Activated CD8-positive, alpha-beta memory T cell treated with anti-CD3 and anti-CD28 coated beads, Interleukin-2, amount 10 ng/mL, durations not matched to agents 7 days and 5 days (primary cell): Measurements from ENCODE around the gene C1orf210. TPM values are rescaled to one million over a fixed set of nuclear protein-coding genes. Genes with fewer than 3 reads are reported as not detected.

Experiments
- ATAC-seq: fragments of 150-1000 bp; cut with Tn5 transposase; one replicate; pipeline ENCODE4 v1.10.0; 2021; ENCODE audit warnings: moderate library complexity
- CTCF ChIA-PET: fragments of 350-600 bp; sonication (Branson Sonifier 250); formaldehyde crosslinking; loops from one replicate; lab custom pipeline; 2021; ENCODE audit warnings: antibody characterized with exemption; lab: Charles Lee
- DNase-seq: peaks from one replicate; pipeline ENCODE4 v3.0.0-alpha.2; 2020
- H3K27ac Mint-ChIP-seq: one replicate; pipeline ENCODE4 v1.8.0; 2021; ENCODE audit warnings: mild to moderate bottlenecking, mixed read lengths
- H3K27me3 Mint-ChIP-seq: one replicate; pipeline ENCODE4 v1.8.0; 2021; ENCODE audit warnings: mixed read lengths
- H3K36me3 Mint-ChIP-seq: one replicate; pipeline ENCODE4 v1.8.0; 2021; ENCODE audit warnings: mild to moderate bottlenecking, mixed read lengths
- H3K4me1 Mint-ChIP-seq: one replicate; pipeline ENCODE4 v1.8.0; 2021; ENCODE audit warnings: mixed read lengths
- H3K4me3 Mint-ChIP-seq: one replicate; pipeline ENCODE4 v1.8.0; 2021; ENCODE audit warnings: mild to moderate bottlenecking, moderate library complexity, mixed read lengths
- H3K9me3 Mint-ChIP-seq: one replicate; pipeline ENCODE4 v1.8.0; 2022; ENCODE audit warnings: low read depth, mixed read lengths
- total RNA-seq, 2 experiments: library from RNA; stranded (reverse); gene quantifications; one replicate each; pipeline ENCODE4 v1.2.3, GENCODE V29; 2021

Gene C1orf210
- total RNA-seq, 2 experiments from 2014 or later = not detected

- no peak for ATAC-seq
- no peak for DNase-seq
- H3K9me3 Mint-ChIP-seq = no peaks in the 10 kb centered on the region
- CTCF ChIA-PET = interaction anchor here (0.9 kb wide), 1 partner anchor 120 kb away, joined by 3 read pairs; no protein-coding TSS in a partner anchor
- H3K4me1 Mint-ChIP-seq = peaks cover 20% of the 10 kb centered on the region
- no peaks in the 10 kb centered on the region for H3K36me3 Mint-ChIP-seq
- no peak overlapping the region for H3K27ac Mint-ChIP-seq
- no peak overlapping the region for H3K4me3 Mint-ChIP-seq
- no peaks in the 10 kb centered on the region for H3K27me3 Mint-ChIP-seq
These were observed 9.4 kb upstream of the C1orf210 start for GRCh38 chr1:43294761-43295160.

DNA sequence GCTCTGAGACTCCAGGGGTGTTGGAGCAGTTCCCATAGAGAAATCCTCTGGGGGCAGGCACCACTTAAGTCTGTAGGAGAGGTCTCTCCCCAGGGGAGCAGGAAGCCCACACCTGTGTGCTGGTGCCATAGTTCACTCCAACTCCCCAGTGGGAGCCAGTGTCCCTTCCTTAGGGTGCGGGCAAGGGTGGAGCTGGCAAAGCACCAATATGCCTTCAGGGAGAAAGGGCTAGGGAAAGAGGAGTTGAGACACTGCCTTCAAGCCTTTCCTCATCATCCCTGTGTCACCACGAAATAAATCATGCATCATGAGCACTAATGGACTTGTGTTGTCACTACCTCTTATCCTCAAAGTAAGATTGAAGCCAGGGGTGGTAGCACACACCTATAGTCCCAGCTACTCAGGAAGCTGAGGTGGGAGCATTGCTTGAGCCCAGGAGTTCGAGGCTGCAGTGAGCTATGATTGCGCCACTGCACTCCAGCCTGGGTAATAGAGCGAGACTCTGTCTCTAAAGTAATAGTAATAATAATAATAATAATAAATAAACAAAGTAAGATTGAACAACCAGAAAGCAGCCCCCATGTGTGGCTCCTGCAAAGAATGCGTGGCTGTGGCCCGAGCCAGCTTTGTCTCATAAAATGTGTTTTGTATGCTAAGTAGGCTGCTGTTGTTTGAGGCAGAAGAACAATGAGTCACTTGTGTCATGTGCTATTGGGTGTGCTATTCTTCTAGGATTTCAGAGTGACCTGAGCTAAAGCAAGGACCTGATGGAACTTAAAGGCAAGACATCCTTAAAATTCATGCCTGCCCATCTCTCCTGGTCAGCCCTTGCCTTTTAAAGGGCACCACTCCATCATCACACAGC lies 8.7 kb upstream of the C1orf210 start:
- H3K36me3 Mint-ChIP-seq = no peaks in the 10 kb centered on the region
- H3K27me3 Mint-ChIP-seq = no peaks in the 10 kb centered on the region
- no peak for ATAC-seq
- peaks cover 20% of the 10 kb centered on the region for H3K4me1 Mint-ChIP-seq
- no peak overlapping the region for H3K27ac Mint-ChIP-seq
- CTCF ChIA-PET = no interaction called here
- H3K9me3 Mint-ChIP-seq = no peaks in the 10 kb centered on the region
- H3K4me3 Mint-ChIP-seq = no peak overlapping the region
- DNase-seq = no peak

- no peak overlapping the region for H3K27ac Mint-ChIP-seq
- no peaks in the 10 kb centered on the region for H3K9me3 Mint-ChIP-seq
- H3K4me1 Mint-ChIP-seq = peaks cover 20% of the 10 kb centered on the region
- H3K36me3 Mint-ChIP-seq = no peaks in the 10 kb centered on the region
- no peak for DNase-seq
- ATAC-seq = no peak
- H3K27me3 Mint-ChIP-seq = no peaks in the 10 kb centered on the region
- CTCF ChIA-PET = no interaction called here
- no peak overlapping the region for H3K4me3 Mint-ChIP-seq
These were observed 7.8 kb upstream of the C1orf210 start for GRCh38 chr1:43293176-43293575.

- H3K36me3 Mint-ChIP-seq = no peaks in the 10 kb centered on the region
- CTCF ChIA-PET = interaction anchor here (1.5 kb wide), 1 partner anchor 18 kb away, joined by 3 read pairs; no protein-coding TSS in a partner anchor
- H3K27ac Mint-ChIP-seq = no peak overlapping the region
- no peak overlapping the region for H3K4me3 Mint-ChIP-seq
- ATAC-seq (no peak), DNase-seq (no peak)
- peaks cover 4% of the 10 kb centered on the region for H3K27me3 Mint-ChIP-seq
- no peaks in the 10 kb centered on the region for H3K9me3 Mint-ChIP-seq
- H3K4me1 Mint-ChIP-seq = peaks cover 20% of the 10 kb centered on the region
These were observed 7.3 kb upstream of the C1orf210 start for GRCh38 chr1:43292679-43293078.

DNA sequence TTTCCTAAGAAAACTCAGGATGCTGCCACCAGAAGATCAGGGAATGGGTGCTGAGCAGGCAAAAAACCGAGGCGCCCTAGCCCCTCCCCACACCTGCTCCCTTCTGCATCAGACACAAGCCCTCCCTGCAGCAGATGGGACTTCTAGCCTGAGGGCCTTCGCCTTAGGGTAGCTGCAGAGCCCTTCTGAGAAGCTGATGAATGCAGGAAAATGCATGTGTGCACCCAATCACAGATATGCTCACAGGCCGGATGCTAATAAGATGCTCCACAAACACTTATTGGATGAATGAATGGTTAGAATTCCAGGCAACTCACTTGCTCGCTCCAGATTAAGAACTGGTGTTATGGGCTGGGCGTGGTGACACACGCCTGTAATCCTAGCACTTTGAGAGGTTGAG lies 6.8 kb upstream of the C1orf210 start:
- H3K4me3 Mint-ChIP-seq = no peak overlapping the region
- ATAC-seq (no peak), DNase-seq (no peak)
- no peaks in the 10 kb centered on the region for H3K9me3 Mint-ChIP-seq
- peaks cover 7% of the 10 kb centered on the region for H3K27me3 Mint-ChIP-seq
- H3K27ac Mint-ChIP-seq = no peak overlapping the region
- peaks cover 20% of the 10 kb centered on the region for H3K4me1 Mint-ChIP-seq
- H3K36me3 Mint-ChIP-seq = no peaks in the 10 kb centered on the region
- CTCF ChIA-PET = interaction anchor here (1.5 kb wide), 1 partner anchor 18 kb away, joined by 3 read pairs; no protein-coding TSS in a partner anchor

GRCh38 chr1:43288785-43289706 lies 3.7 kb upstream of the C1orf210 start:
- Mint-ChIP-seq H3K4me1 (no peaks in the 10 kb centered on the region), H3K27ac (no peak overlapping the region), H3K9me3 (no peaks in the 10 kb centered on the region), H3K27me3 (peaks cover 10% of the 10 kb centered on the region), H3K36me3 (no peaks in the 10 kb centered on the region), H3K4me3 (no peak overlapping the region)
- DNase-seq (no peak), ATAC-seq (no peak)
- CTCF ChIA-PET = no interaction called here

- H3K4me3 Mint-ChIP-seq = no peak overlapping the region
- no peaks in the 10 kb centered on the region for H3K9me3 Mint-ChIP-seq
- H3K4me1 Mint-ChIP-seq = no peaks in the 10 kb centered on the region
- CTCF ChIA-PET = no interaction called here
- H3K27ac Mint-ChIP-seq = no peak overlapping the region
- H3K36me3 Mint-ChIP-seq = no peaks in the 10 kb centered on the region
- H3K27me3 Mint-ChIP-seq = peaks cover 10% of the 10 kb centered on the region
- ATAC-seq = no peak
- no peak for DNase-seq
These were observed 2.8 kb upstream of the C1orf210 start for GRCh38 chr1:43288058-43288784.

- ATAC-seq (no peak), DNase-seq (no peak)
- Mint-ChIP-seq H3K27me3 (peaks cover 10% of the 10 kb centered on the region), H3K9me3 (no peaks in the 10 kb centered on the region), H3K27ac (no peak overlapping the region), H3K36me3 (no peaks in the 10 kb centered on the region), H3K4me1 (no peaks in the 10 kb centered on the region), H3K4me3 (no peak overlapping the region)
- CTCF ChIA-PET = no interaction called here
These were observed 1.2 kb upstream of the C1orf210 start for GRCh38 chr1:43286533-43286932.

DNA sequence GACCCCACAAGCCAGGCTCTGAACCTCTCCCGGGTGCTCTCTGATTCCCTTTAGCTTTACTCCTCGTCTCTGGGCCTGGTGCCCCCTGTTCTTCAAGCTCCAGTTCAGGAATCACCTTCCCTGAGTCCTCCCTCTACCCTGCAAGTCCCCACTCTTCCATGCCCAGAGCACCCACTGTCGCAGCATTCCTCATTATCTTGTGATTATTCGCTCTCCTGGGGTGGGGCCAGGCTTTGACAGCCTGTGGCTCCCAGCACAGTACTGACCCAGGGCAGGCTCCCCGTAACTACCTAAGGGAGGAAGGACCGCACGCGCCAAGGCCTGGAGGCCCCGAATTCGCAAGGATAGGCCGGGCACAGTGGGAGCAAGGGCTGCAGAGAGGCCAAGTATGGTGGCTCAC lies 734 bp upstream of the C1orf210 start:
- H3K9me3 Mint-ChIP-seq = no peaks in the 10 kb centered on the region
- H3K36me3 Mint-ChIP-seq = no peaks in the 10 kb centered on the region

DNA sequence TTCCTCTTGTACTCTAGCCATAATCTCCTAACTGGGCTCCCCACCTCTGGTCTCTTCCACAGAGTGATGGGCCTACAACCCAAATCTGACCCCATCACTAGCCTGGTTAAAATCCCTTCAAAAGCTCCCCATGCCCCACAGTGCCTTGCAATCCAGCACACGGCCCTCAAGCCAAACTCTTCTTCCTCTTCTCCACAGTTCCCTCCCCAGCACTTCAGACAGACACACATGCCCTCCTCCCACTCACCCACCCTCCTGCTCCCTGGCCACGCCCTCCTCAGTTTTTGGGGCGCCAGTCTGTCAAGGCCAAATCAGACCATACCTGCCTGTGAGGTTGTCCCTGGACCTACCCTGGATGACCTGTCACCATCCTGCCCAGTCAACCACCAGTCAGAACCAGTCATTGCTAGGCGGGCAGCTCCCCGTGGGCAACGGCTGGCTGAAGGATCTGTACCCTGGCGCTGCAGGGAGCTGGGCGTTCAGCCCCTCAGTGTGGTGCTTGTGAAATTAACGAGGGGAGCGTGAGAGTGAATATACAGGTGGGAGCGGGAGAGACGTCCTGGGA lies 753 bp downstream of the C1orf210 start:
- Mint-ChIP-seq H3K36me3 (no peaks in the 10 kb centered on the region), H3K4me3 (no peak overlapping the region), H3K4me1 (no peaks in the 10 kb centered on the region), H3K9me3 (no peaks in the 10 kb centered on the region), H3K27ac (no peak overlapping the region), H3K27me3 (peaks cover 14% of the 10 kb centered on the region)
- ATAC-seq = no peak
- DNase-seq = no peak
- CTCF ChIA-PET = interaction anchor here (1.7 kb wide), 1 partner anchor 11 kb away, joined by 3 read pairs; no protein-coding TSS in a partner anchor

More for the DNA sequence above, 734 bp upstream of the C1orf210 start:
- Mint-ChIP-seq H3K4me3 (no peak overlapping the region), H3K27ac (no peak overlapping the region), H3K27me3 (peaks cover 10% of the 10 kb centered on the region), H3K4me1 (no peaks in the 10 kb centered on the region)
- no peak for DNase-seq
- CTCF ChIA-PET = no interaction called here
- no peak for ATAC-seq

DNA sequence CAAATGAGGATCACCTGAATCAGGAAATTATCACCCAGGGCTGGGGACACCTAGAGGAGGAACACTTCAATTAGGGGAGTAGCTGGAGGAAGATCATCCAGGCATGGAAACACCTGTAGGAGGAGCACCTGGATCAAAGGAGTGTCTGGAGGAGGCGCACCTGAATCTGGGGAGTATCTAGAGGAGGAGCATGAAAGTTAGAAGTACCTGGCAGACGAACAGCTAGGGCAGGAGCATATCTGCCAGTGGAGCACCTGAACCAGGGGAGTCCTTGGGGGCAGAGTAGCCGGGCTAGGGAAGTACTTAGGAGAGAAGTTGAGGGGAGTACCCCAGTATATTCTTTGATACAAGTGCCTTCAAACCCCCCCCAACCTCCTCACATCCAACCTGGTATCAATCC lies 1.3 kb downstream of the C1orf210 start:
- DNase-seq (no peak), ATAC-seq (no peak)
- CTCF ChIA-PET = interaction anchor here (1.7 kb wide), 1 partner anchor 12 kb away, joined by 3 read pairs; no protein-coding TSS in a partner anchor
- H3K27me3 Mint-ChIP-seq = peaks cover 14% of the 10 kb centered on the region
- no peaks in the 10 kb centered on the region for H3K4me1 Mint-ChIP-seq
- no peak overlapping the region for H3K27ac Mint-ChIP-seq
- H3K9me3 Mint-ChIP-seq = no peaks in the 10 kb centered on the region
- H3K4me3 Mint-ChIP-seq = no peak overlapping the region
- H3K36me3 Mint-ChIP-seq = no peaks in the 10 kb centered on the region

DNA sequence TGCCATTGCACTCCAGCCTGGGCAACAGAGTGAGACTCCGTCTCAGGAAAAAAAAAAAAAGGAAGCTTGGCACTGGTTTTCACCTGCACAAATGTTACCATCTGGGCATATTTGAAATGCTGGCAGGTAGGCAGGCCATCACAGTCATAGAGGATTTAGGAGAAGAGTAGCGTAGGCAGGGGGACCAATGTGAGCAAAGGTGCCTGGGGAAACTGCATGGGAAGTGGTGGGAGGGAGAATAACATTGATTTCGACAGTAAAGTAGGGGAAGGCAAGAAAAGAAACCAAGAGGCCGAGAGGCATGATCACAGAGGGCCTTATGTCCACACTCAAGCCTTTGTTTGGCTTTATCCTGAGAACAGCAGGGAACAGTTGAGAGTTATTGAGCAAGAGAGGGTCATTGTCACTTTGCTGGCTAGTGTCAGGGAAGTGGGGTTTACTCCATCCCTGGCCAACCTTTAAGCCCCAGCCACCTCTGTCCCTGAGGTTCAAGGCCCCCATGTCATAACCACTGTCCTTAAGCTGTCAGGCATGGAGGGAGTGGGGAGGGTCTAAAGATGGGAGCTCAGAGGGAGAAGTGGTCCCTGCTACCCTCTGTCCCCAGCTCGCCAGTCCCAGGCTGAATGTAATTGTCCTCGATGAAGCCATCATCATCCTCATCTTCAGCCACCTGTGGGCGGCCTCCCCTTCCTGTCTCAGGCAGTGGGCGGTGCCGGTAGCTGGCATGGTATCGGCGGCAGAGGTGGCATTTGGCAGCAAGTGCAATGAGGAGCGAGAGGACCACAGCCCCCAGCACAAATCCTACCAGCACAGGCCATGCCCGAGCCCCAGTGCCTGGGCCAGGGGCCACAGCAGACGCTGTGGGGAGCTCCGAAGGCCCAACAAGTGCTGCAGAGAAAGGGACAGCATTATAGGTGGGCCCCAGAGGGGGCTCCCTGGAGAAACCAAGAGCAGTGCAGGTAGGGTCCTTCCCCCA lies 2.9 kb downstream of the C1orf210 start:
- no peak overlapping the region for H3K4me3 Mint-ChIP-seq
- DNase-seq (no peak), ATAC-seq (no peak)
- H3K4me1 Mint-ChIP-seq = no peaks in the 10 kb centered on the region
- H3K27me3 Mint-ChIP-seq = peaks cover 11% of the 10 kb centered on the region
- H3K9me3 Mint-ChIP-seq = no peaks in the 10 kb centered on the region
- no peaks in the 10 kb centered on the region for H3K36me3 Mint-ChIP-seq
- no peak overlapping the region for H3K27ac Mint-ChIP-seq
- CTCF ChIA-PET = interaction anchor here (1.7 kb wide), 1 partner anchor 13 kb away, joined by 3 read pairs; no protein-coding TSS in a partner anchor
